HL-60 (cell line): ENCODE results near the gene PCDHB3.
"Not testable (repeated sequence)": the region's sequence is repeated elsewhere in the genome, so short reads cannot be mapped to it uniquely, and the experiment has no call there.

Experiments used
- DNase-seq, 2 experiments: peaks; one replicate each; pipeline ENCODE4 v3.0.0-alpha.2; 2010 to 2020; ENCODE audit warnings: low read depth in 1 of 2, low spot score in 1 of 2
- H3K27ac ChIP-seq: fragments of 250-450 bp; sonication (Bioruptor Pico); replicated peaks from 2 replicates; pipeline ENCODE4 v1.5.1; 2020; ENCODE audit warnings: mild to moderate bottlenecking, moderate library complexity
- H3K27me3 ChIP-seq: fragments of 250-450 bp; sonication (Bioruptor Pico); 2 replicates; pipeline ENCODE4 v1.5.1; 2021; ENCODE audit warnings: mild to moderate bottlenecking, moderate library complexity; ENCODE audit not compliant: insufficient read depth, poor library complexity, severe bottlenecking
- H3K4me3 ChIP-seq: replicated peaks from 2 replicates; pipeline ENCODE4 v1.5.1; 2011; ENCODE audit warnings: mild to moderate bottlenecking, control low read depth, low read length; ENCODE audit not compliant: insufficient read depth
- GABPA ChIP-seq: IDR thresholded peaks from 2 replicates; pipeline ENCODE4 v1.6.1; 2012; ENCODE audit warnings: low read depth
- POLR2AphosphoS5 ChIP-seq: IDR thresholded peaks from 2 replicates; pipeline ENCODE4 v1.6.1; 2012; ENCODE audit warnings: low read depth
- REST ChIP-seq: IDR thresholded peaks from 2 replicates; pipeline ENCODE4 v1.6.1; 2012; ENCODE audit warnings: low read depth; ENCODE audit not compliant: insufficient replicate concordance
- SPI1 ChIP-seq: IDR thresholded peaks from 2 replicates; pipeline ENCODE4 v1.6.1; 2012; ENCODE audit warnings: low read depth, mild to moderate bottlenecking, borderline replicate concordance
- TF ChIP-seq, protein P1 (sequence below): IDR thresholded peaks from one replicate; pipeline ENCODE4 v1.5.1; 2011; ENCODE audit warnings: low read length, control low read depth, inconsistent platforms; ENCODE audit not compliant: insufficient read depth

PCDHB3 gene

GRCh38 chr5:141095263-141095641 is 5.0 kb upstream of the PCDHB3 start:
- no peak overlapping the region for H3K4me3 ChIP-seq
- DNase-seq = no peak
- TF ChIP-seq, protein P1, sequence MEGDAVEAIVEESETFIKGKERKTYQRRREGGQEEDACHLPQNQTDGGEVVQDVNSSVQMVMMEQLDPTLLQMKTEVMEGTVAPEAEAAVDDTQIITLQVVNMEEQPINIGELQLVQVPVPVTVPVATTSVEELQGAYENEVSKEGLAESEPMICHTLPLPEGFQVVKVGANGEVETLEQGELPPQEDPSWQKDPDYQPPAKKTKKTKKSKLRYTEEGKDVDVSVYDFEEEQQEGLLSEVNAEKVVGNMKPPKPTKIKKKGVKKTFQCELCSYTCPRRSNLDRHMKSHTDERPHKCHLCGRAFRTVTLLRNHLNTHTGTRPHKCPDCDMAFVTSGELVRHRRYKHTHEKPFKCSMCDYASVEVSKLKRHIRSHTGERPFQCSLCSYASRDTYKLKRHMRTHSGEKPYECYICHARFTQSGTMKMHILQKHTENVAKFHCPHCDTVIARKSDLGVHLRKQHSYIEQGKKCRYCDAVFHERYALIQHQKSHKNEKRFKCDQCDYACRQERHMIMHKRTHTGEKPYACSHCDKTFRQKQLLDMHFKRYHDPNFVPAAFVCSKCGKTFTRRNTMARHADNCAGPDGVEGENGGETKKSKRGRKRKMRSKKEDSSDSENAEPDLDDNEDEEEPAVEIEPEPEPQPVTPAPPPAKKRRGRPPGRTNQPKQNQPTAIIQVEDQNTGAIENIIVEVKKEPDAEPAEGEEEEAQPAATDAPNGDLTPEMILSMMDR = no peak
- TF ChIP-seq SPI1 (no peak), POLR2AphosphoS5 (no peak), REST (no peak), GABPA (no peak)
- no peaks in the 10 kb centered on the region for H3K27me3 ChIP-seq
- H3K27ac ChIP-seq = no peak overlapping the region

GRCh38 chr5:141096181-141096580 is 4.1 kb upstream of the PCDHB3 start:
- H3K27ac ChIP-seq, DNase-seq, H3K4me3 ChIP-seq, H3K27me3 ChIP-seq: not testable (repeated sequence)

- not testable (repeated sequence) for DNase-seq, H3K27ac ChIP-seq, H3K4me3 ChIP-seq, H3K27me3 ChIP-seq
These were observed 3.7 kb upstream of the PCDHB3 start for GRCh38 chr5:141096586-141096985.

GRCh38 chr5:141101059-141101458 is 786 bp downstream of the PCDHB3 start:
- no peak overlapping the region for H3K4me3 ChIP-seq

GRCh38 chr5:141102070-141102469 is 1.8 kb downstream of the PCDHB3 start:
- not testable (repeated sequence) for DNase-seq, H3K27me3 ChIP-seq, H3K27ac ChIP-seq, H3K4me3 ChIP-seq

More at GRCh38 chr5:141101059-141101458, 786 bp downstream of the PCDHB3 start:
- H3K27me3 ChIP-seq = no peaks in the 10 kb centered on the region
- no peak overlapping the region for H3K27ac ChIP-seq
- no peak for DNase-seq
- TF ChIP-seq SPI1 (no peak), GABPA (no peak), REST (no peak), POLR2AphosphoS5 (no peak)

DNA sequence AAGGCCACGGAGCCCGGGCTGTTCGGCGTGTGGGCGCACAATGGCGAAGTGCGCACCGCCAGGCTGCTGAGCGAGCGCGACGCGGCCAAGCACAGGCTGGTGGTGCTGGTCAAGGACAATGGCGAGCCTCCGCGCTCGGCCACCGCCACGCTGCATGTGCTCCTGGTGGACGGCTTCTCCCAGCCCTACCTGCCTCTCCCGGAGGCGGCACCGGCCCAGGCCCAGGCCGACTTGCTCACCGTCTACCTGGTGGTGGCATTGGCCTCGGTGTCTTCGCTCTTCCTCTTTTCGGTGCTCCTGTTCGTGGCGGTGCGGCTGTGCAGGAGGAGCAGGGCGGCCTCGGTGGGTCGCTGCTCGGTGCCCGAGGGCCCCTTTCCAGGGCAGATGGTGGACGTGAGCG is 2.2 kb downstream of the PCDHB3 start:
- not testable (repeated sequence) for DNase-seq, H3K27ac ChIP-seq

GRCh38 chr5:141105350-141105749 is 5.1 kb downstream of the PCDHB3 start:
- no peak for DNase-seq
- Histone ChIP-seq H3K4me3 (no peak overlapping the region), H3K27ac (no peak overlapping the region), H3K27me3 (no peaks in the 10 kb centered on the region)
- TF ChIP-seq, protein P1 = no peak
- TF ChIP-seq GABPA (no peak), REST (no peak), POLR2AphosphoS5 (no peak), SPI1 (no peak)

More for the DNA sequence above, 2.2 kb downstream of the PCDHB3 start:
- H3K4me3 ChIP-seq, H3K27me3 ChIP-seq: not testable (repeated sequence)
